NCI-H526 (cell line): Measurements from ENCODE around the gene IFI35.
"Not testable (repeated sequence)": the region's sequence is repeated elsewhere in the genome, so short reads cannot be mapped to it uniquely, and the experiment has no call there.

Experiments
- DNase-seq, 2 experiments: peaks; one replicate each; lab custom pipeline; 2025; lab: John Stamatoyannopoulos, UW

IFI35 gene

GRCh38 chr17:42997984-42998938, 8.3 kb upstream of the IFI35 start, which contains the start of gene RPL27:
Gene RPL27 (plus strand): TSS chr17:42998419. CDS start chr17:42998751, 332 bp downstream.
- DNase-seq: peak; percentile 99

GRCh38 chr17:42999003-42999525, 7.5 kb upstream of the IFI35 start:
- DNase-seq: no peak

GRCh38 chr17:43000894-43001293, 5.7 kb upstream of the IFI35 start:
- not testable (repeated sequence) for DNase-seq

DNA sequence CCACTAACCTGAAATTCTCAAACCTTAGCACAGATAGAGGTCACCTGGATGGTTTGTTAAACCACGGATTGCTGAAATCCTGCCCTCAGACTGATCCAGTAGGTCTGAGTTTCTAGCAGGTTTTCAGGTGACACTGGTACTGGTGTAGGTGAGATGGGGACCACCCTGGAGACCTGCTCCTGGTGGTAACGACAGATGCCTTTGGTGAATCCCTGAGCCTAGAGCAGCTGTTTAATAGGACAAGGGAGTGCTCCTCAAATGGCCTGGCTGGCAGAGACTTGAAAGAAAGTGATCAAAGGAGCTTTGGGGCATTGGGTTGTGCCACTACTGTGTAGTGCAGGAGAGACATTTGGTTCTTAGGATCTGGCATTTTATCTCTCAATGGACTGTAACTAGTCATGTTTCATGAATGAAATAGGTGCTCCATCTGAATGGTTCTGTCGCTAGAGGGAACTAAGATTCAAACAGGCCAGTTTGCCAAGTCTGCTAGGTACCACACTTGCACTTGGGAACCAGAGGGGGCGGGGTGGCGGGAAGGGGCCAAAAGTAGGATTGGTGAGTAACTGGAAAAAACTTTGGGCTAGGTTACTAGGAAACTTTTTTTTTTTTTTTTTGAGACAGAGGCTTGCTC, 2.9 kb upstream of the IFI35 start:
- no peak for DNase-seq

DNA sequence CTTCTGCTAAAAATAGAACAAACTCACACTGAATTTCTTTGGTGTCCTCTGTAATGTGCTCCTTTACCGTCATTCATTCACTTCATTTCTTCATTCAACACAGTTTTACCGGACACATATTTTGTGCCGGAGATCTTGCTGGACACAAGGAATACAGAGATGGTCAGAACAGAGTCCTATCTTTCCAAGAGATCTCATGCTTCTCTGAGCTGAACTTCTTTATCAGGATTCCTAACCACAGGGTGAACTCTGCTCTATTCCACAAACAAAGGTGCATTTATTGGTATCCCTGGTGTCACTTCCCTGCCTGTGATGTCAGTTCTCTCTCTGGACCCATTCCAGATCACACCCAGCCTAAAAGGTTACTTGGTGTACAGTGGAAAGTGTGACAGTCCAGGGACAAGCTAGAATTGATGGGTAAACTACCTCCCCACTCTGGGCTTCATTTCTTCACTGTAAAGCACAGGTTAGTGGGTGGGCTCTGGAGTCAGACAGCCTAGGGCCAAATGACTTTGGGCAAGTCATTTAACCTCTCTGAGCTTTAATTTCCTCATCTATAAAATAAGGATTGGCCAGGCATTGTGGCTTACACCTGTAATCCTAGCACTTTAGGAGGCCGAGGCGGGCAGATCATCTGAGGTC, 4.2 kb downstream of the IFI35 start:
- no peak for DNase-seq

DNA sequence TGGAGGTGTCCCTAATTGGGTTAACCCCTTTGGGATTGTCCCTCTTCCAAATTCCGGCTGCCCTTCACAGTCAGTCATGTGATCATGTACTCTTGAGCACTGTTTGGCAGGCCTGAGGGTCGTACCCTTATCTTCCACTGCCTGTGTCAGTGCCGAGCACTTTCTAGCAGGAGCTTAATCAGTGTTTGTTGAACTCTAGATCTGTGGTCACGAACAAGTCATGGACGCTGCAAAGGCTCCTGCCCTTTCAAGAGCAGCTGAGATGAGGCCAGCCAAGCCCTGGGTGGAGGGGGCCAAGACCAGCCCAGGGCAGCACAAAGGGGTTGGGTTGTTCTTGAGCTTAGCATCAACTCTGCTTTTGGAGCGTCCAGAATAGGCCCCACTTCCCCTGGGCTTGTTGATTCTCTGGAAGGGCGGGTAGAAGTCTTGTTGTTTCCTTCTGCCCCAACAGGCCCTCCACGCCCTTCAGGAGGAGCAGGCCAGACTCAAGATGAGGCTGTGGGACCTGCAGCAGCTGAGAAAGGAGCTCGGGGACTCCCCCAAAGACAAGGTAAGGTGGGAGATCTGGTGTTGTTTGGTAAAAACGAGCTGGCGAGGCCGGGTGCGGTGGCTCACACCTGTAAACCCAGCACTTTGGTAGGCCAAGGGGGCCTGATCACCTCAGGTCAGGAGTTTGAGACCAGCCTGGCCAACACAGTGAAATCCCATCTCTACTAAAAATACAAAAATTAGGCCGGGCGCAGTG, 5.3 kb downstream of the IFI35 start:
- no peak for DNase-seq

DNA sequence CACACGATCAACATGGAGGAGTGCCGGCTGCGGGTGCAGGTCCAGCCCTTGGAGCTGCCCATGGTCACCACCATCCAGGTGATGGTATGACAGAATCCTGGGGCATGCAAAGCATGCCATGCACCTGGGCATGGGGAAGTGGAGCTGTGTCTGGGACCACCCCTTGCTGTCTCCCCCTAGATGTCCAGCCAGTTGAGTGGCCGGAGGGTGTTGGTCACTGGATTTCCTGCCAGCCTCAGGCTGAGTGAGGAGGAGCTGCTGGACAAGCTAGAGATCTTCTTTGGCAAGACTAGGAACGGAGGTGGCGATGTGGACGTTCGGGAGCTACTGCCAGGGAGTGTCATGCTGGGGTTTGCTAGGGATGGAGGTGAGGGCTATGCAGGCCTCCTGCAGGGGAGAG, 6.7 kb downstream of the IFI35 start:
- DNase-seq: no peak

GRCh38 chr17:43014020-43014648, 7.5 kb downstream of the IFI35 start:
- DNase-seq: no peak

GRCh38 chr17:43014649-43015542, 8.3 kb downstream of the IFI35 start:
- DNase-seq: no peak

GRCh38 chr17:43015579-43015978, 9.0 kb downstream of the IFI35 start:
- no peak for DNase-seq

- DNase-seq: no peak
These were observed 9.6 kb downstream of the IFI35 start for GRCh38 chr17:43016216-43016615.

- DNase-seq: peak; percentile 33 to 50
These were observed 11.6 kb downstream of the IFI35 start for GRCh38 chr17:43018008-43018853.

DNA sequence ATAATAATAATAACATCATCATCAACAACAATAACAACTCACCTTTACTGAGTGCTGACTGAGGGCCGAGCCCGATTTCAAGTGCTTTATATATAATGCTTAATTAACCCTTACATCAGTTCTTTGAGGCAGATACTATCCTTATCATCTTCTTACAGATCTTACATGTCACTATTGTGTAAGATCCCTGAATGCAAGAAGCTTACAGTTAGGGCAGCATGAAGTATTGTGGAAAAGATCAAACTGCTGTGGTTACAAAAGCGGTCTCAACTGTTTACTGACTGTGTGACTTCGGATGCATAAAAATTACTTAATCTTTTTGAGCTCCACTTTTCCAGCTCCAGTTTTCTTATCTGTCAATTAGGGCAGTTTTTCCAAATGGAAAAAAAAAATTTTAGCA, 12.3 kb downstream of the IFI35 start:
- DNase-seq: no peak

DNA sequence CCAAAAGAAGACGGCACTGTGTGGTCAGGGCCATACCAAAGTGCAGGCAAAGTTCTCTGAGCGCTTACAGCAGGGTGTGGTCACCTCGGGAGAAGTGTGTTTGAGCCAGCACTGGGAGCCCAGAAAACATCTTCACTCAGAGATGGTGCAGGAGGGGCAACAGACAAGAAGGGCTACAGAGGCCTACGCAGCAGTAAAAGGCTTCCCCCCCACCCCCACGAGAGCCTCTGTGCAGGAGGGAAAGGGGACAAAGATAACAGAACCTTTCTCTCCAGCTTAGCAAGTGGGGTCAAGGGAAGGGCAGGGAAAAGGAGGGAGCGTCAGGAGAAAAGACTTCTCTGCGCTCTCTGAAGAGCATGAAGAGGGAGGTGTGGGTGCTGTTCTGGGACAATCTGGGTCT, 12.8 kb downstream of the IFI35 start:
- no peak for DNase-seq

DNA sequence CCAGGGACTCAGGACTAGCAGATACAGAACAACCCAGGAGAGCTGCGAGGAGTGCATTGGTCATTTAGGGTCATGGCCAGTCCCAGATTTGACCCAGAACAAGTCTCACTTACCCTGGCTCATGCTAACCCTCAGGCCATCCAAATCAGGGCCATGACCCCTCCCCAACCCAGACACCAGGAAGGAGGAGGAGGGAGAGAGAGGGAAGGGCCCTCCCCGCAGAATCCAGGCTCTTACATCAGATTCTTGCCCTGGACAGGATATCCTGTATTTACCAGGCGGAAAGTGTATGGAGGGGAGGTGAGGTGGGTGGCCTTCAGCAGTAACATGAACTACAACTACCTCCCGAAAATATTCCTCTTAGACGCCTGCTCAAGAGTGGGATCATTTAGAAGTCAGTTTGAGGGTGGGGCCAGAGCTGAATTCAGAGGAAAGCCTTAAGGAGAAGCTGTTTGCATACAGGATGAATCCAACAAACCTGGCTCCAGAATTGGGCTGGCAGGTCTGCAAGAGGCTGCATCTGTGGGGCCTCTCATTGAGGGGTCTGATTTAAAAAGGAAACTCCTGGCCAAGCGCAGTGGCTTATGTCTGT, 13.5 kb downstream of the IFI35 start:
- no peak for DNase-seq

GRCh38 chr17:43020789-43021740, 14.5 kb downstream of the IFI35 start:
- peak in 1 of 2 experiments; percentile 65 for DNase-seq

GRCh38 chr17:43021741-43022512, 15.3 kb downstream of the IFI35 start, which contains the start of gene VAT1:
Gene VAT1 (minus strand): TSS chr17:43022385. CDS start chr17:43022322, 63 bp downstream.
- DNase-seq: peak; percentile 63 to 89
